Keratinocyte (primary cell): Measurements from ENCODE around the gene RNF5.

Experiments
- CTCF ChIP-seq, 3 experiments: IDR thresholded peaks in 1 of 3; conservative IDR thresholded peaks in 1 of 3; optimal IDR thresholded peaks in 1 of 3; 2 replicates in 2 of 3; 3 replicates in 1 of 3; pipeline versions ENCODE3 to v1.5.1; 2011; ENCODE audit warnings: low read length in 3 of 3, mild to moderate bottlenecking in 3 of 3, moderate library complexity in 2 of 3, control low read depth in 1 of 3, inconsistent platforms in 1 of 3; ENCODE audit not compliant: insufficient read depth in 2 of 3; ENCODE audit errors: extremely low read depth in 1 of 3
- EZH2 ChIP-seq: IDR thresholded peaks from one replicate; pipeline ENCODE4 v1.6.1; 2012; ENCODE audit warnings: inconsistent platforms, mild to moderate bottlenecking, low read length, moderate library complexity

- no peak for TF ChIP-seq CTCF (optimal IDR thresholded peaks at IDR 0.05 in 1 of 3, IDR thresholded peaks at IDR 0.05 in 1 of 3, conservative IDR thresholded peaks at IDR 0.05 in 1 of 3; ENCODE audit: extremely low read depth in 1 of 3, insufficient read depth in 2 of 3, low read length in 3 of 3)
- TF ChIP-seq EZH2, result no peak
Observed at GRCh38 chr6:32212076-32212760, 34.0 kb downstream of the RNF5 start.
